Measurements from ENCODE around the gene CORO7. TPM values are rescaled to one million over a fixed set of nuclear protein-coding genes. Genes with fewer than 3 reads are reported as not detected.
"Not testable (repeated sequence)": the region's sequence is repeated elsewhere in the genome, so short reads cannot be mapped to it uniquely, and the experiment has no call there.

Gene CORO7
- total RNA-seq, 1 donor from 2014 or later: 39.1 TPM

GRCh38 chr16:4403133-4403949, 13.1 kb downstream of the CORO7 start:
- FAIRE-seq: no peak
- no peak for DNase-seq (ENCODE audit: low spot score in 2 of 2)

GRCh38 chr16:4402439-4403132, 13.8 kb downstream of the CORO7 start:
- no peak for FAIRE-seq
- peak; percentile 82 to 94 for DNase-seq (ENCODE audit: low spot score in 2 of 2)

GRCh38 chr16:4401510-4401909, 14.9 kb downstream of the CORO7 start:
- DNase-seq (ENCODE audit: low spot score in 2 of 2): no peak
- FAIRE-seq: no peak

GRCh38 chr16:4401094-4401501, 15.3 kb downstream of the CORO7 start:
- DNase-seq (ENCODE audit: low spot score in 2 of 2) (no peak), FAIRE-seq (no peak)

GRCh38 chr16:4399001-4399730, 17.2 kb downstream of the CORO7 start:
- DNase-seq (ENCODE audit: low spot score in 2 of 2) (no peak), FAIRE-seq (no peak)

- no peak for FAIRE-seq
- DNase-seq (ENCODE audit: low spot score in 2 of 2): no peak
These were observed 21.2 kb downstream of the CORO7 start for GRCh38 chr16:4395055-4395726.

- DNase-seq (ENCODE audit: low spot score in 2 of 2); FAIRE-seq: not testable (repeated sequence)
These were observed 22.5 kb downstream of the CORO7 start for GRCh38 chr16:4393850-4394249.

GRCh38 chr16:4393240-4393600, 23.2 kb downstream of the CORO7 start:
- DNase-seq (ENCODE audit: low spot score in 2 of 2): no peak
- no peak for FAIRE-seq

GRCh38 chr16:4392382-4393239, 23.8 kb downstream of the CORO7 start:
- DNase-seq (ENCODE audit: low spot score in 2 of 2) (no peak), FAIRE-seq (no peak)

- no peak for FAIRE-seq
- DNase-seq (ENCODE audit: low spot score in 2 of 2): no peak
These were observed 24.6 kb downstream of the CORO7 start for GRCh38 chr16:4391631-4392381.

GRCh38 chr16:4390266-4391260, 25.8 kb downstream of the CORO7 start:
- no peak for DNase-seq (ENCODE audit: low spot score in 2 of 2)
- FAIRE-seq: no peak

GRCh38 chr16:4389051-4389955, 27.1 kb downstream of the CORO7 start:
- DNase-seq (ENCODE audit: low spot score in 2 of 2) (no peak), FAIRE-seq (no peak)

- DNase-seq (ENCODE audit: low spot score in 2 of 2) (no peak), FAIRE-seq (no peak)
These were observed 27.9 kb downstream of the CORO7 start for GRCh38 chr16:4388271-4389021.

- DNase-seq (ENCODE audit: low spot score in 2 of 2) (no peak), FAIRE-seq (no peak)
These were observed 28.6 kb downstream of the CORO7 start for GRCh38 chr16:4387781-4388180.

- no peak for DNase-seq (ENCODE audit: low spot score in 2 of 2)
- FAIRE-seq: no peak
These were observed 29.3 kb downstream of the CORO7 start for GRCh38 chr16:4386951-4387565.

GRCh38 chr16:4386451-4386805, 30.0 kb downstream of the CORO7 start:
- no peak for DNase-seq (ENCODE audit: low spot score in 2 of 2)
- FAIRE-seq: no peak

All from frontal cortex (tissue), 4 donors.